HG02981 (cell line): ENCODE data around the gene CCNT1.
"Not testable (repeated sequence)": the region's sequence is repeated elsewhere in the genome, so short reads cannot be mapped to it uniquely, and the experiment has no call there.

ENCODE experiments used
- ATAC-seq: cut with Tn5 transposase; IDR thresholded peaks from one replicate; pipeline ENCODE4 v1.9.1; 2021; ENCODE audit warnings: mild to moderate bottlenecking, moderate library complexity; ENCODE audit not compliant: unreplicated experiment

Gene CCNT1

DNA sequence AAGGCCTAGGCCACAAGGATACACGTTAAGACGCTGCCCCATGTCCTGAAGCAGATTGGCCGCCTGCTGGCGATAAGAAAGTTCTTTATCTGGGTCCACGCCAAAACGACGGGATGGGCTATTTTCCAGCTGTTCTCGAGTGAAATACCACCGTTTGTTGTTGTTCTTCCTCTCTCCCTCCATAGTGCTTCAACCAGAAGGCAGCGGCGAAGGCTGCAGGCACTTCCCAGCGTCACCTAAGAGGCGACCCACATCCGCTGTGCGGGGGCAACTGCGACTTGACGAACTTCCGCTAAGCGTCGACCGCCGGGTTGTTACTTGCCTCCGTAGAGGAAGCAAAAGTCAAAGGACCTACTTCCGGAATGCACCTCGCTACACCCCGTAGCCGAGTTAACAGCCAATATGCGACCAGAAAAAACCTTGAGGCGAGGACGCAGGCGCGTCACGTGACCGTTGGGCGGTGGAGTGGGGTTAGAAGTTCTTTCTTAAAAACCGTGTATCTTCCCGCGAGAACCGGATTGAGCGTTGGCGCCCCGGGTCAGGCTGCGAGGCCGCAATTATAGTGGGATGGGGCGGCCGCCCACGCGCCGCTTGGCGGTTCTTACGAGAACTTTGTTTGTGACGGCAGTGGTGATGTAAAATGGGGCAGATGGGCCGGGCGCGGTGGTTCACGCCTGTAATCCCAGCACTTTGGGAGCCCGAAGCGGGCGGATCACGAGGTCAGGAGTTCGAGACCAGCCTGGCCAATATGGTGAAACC is at the start of gene CCNT1:
Gene CCNT1, minus strand, starts transcription at position 215 of the 759 bp plus-strand sequence. Its CDS starts 32 bp downstream, at position 183.
- peak; percentile 98 for ATAC-seq

- no peak for ATAC-seq
Observed at GRCh38 chr12:48765753-48766162, 49.3 kb upstream of the CCNT1 start.

DNA sequence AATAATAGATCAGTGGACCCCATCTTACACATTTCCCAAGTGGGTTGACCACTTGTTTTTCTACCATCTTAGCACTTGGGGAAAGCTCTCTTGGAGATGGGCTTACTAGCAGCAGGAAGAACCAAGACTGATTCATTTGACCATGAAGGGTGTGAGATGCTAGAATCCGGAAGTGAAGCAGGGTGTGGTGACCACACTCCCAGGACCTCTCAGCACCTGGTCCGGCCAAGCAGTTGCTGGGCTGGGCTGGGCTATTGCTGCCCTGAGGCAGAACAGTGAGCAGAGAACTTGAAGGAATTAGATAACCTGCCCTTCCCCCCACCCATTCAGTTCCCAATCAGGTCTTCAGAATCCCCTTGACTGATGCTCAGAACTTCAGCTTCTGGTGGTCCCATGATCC is 48.0 kb upstream of the CCNT1 start:
- no peak for ATAC-seq

GRCh38 chr12:48758737-48759136 is 42.2 kb upstream of the CCNT1 start:
- no peak for ATAC-seq

DNA sequence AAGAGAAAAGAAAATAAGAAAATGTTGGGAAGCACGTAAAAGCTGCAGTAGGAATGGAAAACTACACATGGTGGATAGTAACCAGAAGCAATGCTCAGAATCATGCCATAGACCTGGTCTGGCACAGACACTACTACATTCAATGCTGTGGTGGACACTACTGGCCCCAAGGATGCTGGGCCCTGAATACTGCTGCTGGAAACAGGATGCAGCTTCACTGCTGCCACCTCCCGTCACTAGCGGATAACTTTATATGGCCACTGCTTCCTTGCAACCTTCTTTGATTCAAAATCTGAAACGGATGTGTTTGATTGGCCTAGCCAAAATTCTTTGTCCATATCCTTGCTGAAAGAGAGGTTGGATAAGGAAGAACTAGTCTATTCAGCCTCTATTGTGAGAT is 41.7 kb upstream of the CCNT1 start:
- ATAC-seq = no peak

DNA sequence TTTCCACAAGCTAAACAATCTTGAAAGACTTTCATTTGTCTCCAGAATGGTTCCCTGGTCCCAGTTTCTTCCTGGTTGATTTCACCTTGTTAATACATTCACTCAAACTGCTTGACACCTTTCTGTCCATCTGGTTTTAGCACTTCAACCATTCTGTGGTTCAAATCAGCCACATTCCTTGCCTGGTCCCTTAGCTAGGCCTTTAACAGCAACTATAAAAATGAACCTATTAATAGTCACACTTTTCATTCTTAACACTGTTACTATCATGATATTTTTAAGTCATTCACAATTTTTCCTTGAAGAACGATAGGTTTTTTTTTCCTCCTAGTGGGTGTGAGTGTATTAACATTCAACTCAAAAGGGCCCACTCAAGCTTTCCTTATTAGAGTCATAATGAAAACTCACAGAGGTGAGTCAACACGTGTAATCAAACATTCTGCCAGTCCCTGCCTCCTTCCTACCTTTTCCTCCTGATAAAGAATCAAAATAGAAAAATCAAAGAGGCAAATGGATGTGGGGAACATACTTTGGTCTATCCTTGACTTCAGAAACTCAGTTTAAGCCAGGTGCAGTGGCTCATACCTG is 34.4 kb upstream of the CCNT1 start:
- ATAC-seq = no peak

DNA sequence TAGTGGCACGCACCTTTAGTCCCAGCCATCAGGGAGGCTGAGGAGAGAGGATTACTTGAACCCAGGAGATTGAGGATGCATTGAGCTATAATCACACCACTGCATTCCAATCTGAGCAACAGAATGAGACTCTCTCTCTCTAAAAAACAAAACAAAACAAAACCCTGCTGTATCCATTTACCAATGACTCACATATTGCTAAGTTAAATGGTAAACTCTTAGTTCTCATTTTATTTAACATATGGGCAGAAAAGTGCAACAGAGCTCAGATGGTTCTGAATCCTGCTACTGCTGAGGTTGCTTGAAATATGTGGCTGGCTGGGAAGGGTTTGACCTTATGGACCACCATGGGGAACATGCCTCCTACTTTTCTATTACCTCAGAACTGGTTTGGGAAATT is 33.7 kb upstream of the CCNT1 start:
- ATAC-seq = no peak

GRCh38 chr12:48744251-48745008 is 27.9 kb upstream of the CCNT1 start:
- no peak for ATAC-seq

- no peak for ATAC-seq
Observed at GRCh38 chr12:48739618-48740269, 23.2 kb upstream of the CCNT1 start.

DNA sequence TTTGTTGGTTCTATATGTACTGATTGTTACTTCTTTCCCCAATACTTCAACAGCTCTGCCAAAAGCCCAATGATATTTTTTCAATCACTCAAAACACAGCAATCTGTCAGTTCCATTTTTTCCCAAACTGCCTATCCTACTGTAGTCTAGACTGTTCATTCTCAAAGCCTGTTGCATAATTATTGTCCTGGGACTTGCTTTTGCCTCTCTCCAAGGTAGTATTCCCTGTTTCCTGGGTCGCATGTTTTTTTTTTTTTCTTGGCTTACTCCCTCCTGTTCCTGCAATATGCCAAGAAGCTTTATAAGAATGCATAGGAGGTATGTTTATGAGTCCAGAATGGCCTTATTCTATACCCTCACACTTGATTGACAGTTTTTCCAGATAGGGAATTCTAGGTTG is 19.9 kb upstream of the CCNT1 start:
- no peak for ATAC-seq

DNA sequence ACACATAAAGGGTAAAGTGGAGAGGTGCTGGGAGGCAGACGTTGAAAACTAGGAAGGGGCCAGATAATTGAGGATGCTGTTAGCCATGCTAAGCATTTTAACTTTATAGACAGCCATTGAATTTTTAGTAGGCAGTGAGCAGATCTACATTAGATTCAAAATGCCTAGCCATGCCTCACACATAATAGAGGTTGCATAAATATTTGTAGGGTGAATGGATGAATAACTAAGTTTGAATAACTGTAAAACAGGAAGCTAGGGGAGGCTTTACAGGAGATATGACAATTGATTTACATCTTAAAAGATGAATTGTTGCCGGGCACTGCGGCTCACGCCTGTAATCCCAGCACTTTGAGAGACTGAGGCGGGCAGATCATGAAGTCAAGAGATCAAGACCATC is 12.3 kb upstream of the CCNT1 start:
- no peak for ATAC-seq

DNA sequence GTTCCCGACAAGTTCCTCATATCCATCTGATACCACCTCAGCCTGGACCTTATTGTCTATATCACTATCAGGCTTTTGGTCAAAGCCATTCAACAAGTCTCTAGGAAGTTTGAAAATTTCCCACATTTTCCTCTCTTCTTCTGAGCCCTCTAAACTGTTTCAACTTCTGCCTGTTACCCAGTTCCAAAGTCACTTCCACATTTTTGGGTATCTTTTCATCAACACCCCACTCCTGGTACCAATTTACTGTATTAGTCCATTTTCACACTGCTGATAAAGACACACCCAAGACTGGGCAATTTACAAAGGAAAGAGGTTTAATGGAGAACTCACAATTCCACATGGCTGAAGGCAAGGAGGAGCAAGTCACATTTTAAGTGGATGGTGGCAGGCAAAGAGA is 4.2 kb upstream of the CCNT1 start:
- ATAC-seq = not testable (repeated sequence)

DNA sequence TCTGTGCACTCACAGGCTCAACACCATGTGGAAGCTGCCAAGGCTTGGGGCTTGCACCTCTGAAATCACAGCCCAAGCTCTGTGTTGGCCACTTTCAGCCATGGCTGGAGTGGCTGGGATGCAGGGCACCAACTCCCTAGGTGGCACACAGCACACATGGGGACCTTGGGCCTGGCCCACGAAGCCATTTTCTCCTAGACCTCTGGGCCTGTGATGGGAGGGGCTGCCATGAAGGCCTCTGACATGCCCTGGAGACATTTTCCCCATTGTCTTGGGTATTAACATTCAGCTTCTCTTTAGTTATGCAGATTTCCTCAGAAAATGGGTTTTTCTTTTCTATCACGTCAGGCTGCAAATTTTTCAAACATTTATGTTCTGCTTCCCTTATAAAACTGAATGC is 3.7 kb upstream of the CCNT1 start:
- not testable (repeated sequence) for ATAC-seq

DNA sequence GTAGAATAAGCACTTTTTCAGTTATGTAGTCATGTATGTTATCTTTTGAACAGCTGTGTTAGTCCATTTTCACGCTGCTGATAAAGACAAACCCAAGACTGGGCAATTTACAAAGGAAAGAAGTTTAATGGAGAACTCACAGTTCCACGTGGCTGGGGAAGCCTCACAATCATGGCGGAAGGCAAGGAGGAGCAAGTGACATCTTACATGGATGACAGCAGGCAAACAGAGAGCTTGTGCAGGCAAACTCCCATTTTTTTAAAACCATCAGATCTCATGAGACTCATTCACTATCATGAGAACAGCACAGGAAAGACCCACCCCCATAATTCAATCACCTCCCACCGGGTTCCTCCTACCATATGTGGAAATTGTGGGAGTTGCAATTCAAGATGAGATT is 2.5 kb upstream of the CCNT1 start:
- not testable (repeated sequence) for ATAC-seq

GRCh38 chr12:48717252-48717695 is 767 bp upstream of the CCNT1 start:
- ATAC-seq = no peak

GRCh38 chr12:48716168-48716492 is 377 bp downstream of the CCNT1 start:
- ATAC-seq = no peak

DNA sequence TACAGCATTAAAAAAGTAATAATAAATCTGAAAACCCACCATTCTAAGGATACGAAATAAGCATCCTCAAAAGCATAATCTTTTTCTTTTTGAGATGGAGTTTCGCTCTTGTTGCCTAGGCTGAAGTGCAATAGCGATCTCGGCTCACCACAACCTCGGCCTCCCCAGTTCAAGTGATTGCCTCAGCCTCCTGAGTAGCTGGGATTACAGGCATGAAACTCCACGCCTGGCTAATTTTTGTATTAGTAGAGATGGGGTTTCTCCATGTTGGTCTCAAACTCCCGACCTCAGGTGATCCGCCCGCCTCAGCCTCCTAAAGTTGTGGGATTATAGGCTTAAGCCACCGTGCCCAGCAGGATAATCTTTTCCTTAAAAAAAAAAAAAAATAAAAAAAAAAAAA is 4.3 kb downstream of the CCNT1 start:
- no peak for ATAC-seq

GRCh38 chr12:48698822-48699221 is 17.7 kb downstream of the CCNT1 start:
- ATAC-seq = not testable (repeated sequence)

DNA sequence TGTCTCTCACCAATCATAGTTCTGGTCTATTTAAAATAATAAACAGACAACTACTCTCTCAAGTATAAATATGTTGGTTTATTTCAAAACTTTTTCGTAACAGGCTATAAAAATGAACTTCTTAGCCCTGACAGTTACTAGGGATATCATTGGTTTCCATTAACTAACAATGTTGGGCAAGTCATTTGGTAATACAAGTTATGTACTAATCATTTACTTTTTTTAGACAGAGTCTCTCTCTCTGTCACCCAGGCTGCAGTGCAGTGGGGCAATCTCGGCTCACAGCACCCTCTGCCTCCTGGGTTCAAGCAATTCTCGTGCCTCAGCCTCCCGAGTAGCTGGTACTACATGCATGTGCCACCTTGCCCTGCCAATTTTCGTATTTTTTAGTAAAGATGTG is 19.9 kb downstream of the CCNT1 start:
- no peak for ATAC-seq

- ATAC-seq = no peak
Observed at GRCh38 chr12:48695859-48696258, 20.6 kb downstream of the CCNT1 start.

DNA sequence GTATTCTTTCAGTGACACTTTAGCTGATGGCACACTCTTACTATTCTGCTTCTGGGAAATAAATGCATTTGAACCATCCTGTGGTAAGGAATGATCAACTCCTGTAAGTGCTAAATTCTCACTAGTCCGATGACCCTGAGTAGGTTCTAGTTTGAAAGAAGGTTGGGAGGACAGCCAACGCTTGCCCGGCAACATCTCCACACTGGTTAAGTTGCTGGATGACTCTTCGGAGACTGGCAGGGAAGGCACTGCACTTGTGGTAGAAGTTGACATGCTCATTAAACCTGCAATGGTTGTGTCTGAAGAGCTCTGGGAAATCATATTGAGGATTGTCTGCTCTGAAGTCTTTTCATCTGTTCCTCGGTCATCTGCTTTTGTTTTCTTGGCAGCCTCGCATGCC is 22.5 kb downstream of the CCNT1 start:
- no peak for ATAC-seq

DNA sequence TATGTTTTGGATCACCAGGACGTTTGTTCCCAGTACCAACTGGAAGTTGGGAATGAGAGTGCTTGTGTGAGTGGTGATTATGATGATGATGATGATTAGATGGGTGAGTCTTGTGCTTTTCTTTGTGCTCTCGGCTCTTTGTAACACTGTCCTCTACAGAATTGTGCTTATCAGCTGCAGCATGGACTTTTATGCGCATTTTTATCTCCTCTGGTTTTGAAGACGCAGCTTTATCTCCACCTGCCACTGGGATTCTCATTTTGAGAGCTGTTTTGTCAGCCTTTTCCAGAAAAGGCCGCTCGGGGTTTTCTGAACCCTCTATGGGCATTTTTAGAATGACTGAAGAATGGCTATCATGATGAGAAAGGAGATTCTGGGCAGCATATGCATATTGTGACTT is 22.9 kb downstream of the CCNT1 start:
- no peak for ATAC-seq
